CD4-positive, alpha-beta T cell (primary cell): Measurements from ENCODE around the gene TBX1. TPM values are rescaled to one million over a fixed set of nuclear protein-coding genes. Genes with fewer than 3 reads are reported as not detected.

Source experiments
- ATAC-seq: fragments of 200-7000 bp; cut with Tn5 transposase; one replicate; pipeline ENCODE4 v1.10.0; 2022; ENCODE audit warnings: mild to moderate bottlenecking; ENCODE audit not compliant: poor library complexity
- CTCF ChIA-PET: fragments of 350-600 bp; sonication (Branson Sonifier 250); formaldehyde crosslinking; loops from one replicate; lab custom pipeline; 2021; ENCODE audit warnings: antibody characterized with exemption, inconsistent platforms; lab: Charles Lee
- POLR2A ChIA-PET: fragments of 350-600 bp; sonication (Branson Sonifier 250); formaldehyde crosslinking; loops from one replicate; lab custom pipeline; 2021; ENCODE audit warnings: antibody characterized with exemption, inconsistent platforms; lab: Charles Lee
- DNase-seq, 14 experiments: peaks; one replicate each; pipeline ENCODE4 v3.0.0-alpha.2; 2013 to 2020; ENCODE audit warnings: mixed read lengths in 2 of 14
- H3K27ac ChIP-seq, 2 donors: one replicate each; pipeline versions ENCODE4 v1.5.1 to v1.7.0; 2013; ENCODE audit warnings: low read length in 2 of 2, low read depth in 1 of 2, mild to moderate bottlenecking in 1 of 2
- H3K27me3 ChIP-seq, 2 experiments: 1 replicate in 1 of 2; 2 replicates in 1 of 2; pipeline versions ENCODE4 v1.6.1 to v1.7.0; 2013; ENCODE audit warnings: low read length in 2 of 2, control low read depth in 1 of 2, mild to moderate bottlenecking in 1 of 2, moderate library complexity in 1 of 2; ENCODE audit not compliant: insufficient read depth in 2 of 2, control insufficient read depth in 1 of 2
- H3K36me3 ChIP-seq: one replicate; pipeline ENCODE4 v1.6.1; 2013; ENCODE audit warnings: low read length, control low read depth; ENCODE audit not compliant: insufficient read depth
- H3K4me1 ChIP-seq: one replicate; pipeline ENCODE4 v1.6.1; 2013; ENCODE audit warnings: low read length, control low read depth; ENCODE audit not compliant: insufficient read depth
- H3K4me3 ChIP-seq: one replicate; pipeline ENCODE4 v1.5.1; 2013; ENCODE audit warnings: mild to moderate bottlenecking, low read length, moderate library complexity
- H3K9me3 ChIP-seq, 2 experiments: 1 replicate in 1 of 2; 2 replicates in 1 of 2; pipeline versions ENCODE4 v1.6.1 to v1.7.0; 2013; ENCODE audit warnings: low read length in 2 of 2, mild to moderate bottlenecking in 2 of 2, control low read depth in 1 of 2, moderate library complexity in 1 of 2; ENCODE audit not compliant: control insufficient read depth in 1 of 2, insufficient read depth in 1 of 2
- H3K27ac Mint-ChIP-seq: one replicate; pipeline ENCODE4 v1.8.0; 2020; ENCODE audit warnings: mixed read lengths
- H3K27me3 Mint-ChIP-seq: one replicate; pipeline ENCODE4 v1.8.0; 2021; ENCODE audit warnings: mixed read lengths
- H3K36me3 Mint-ChIP-seq: one replicate; pipeline ENCODE4 v1.8.0; 2021; ENCODE audit warnings: low read depth, mixed read lengths
- H3K4me1 Mint-ChIP-seq: one replicate; pipeline ENCODE4 v1.8.0; 2021; ENCODE audit warnings: low read depth, mixed read lengths
- H3K4me3 Mint-ChIP-seq: one replicate; pipeline ENCODE4 v1.8.0; 2020; ENCODE audit warnings: mild to moderate bottlenecking, mixed read lengths
- H3K9me3 Mint-ChIP-seq: one replicate; pipeline ENCODE4 v1.8.0; 2020; ENCODE audit warnings: mixed read lengths
- CTCF ChIP-seq: fragments of 200-600 bp; IDR thresholded peaks from one replicate; pipeline ENCODE4 v1.8.0; 2022; ENCODE audit warnings: antibody characterized with exemption, mild to moderate bottlenecking
- intact Hi-C, 2 experiments: fragments of 100-400 bp; cut with DNase I in 1 of 2; cut with micrococcal nuclease in 1 of 2; formaldehyde crosslinking; loops; one replicate each; pipeline versions ENCODE4 v1.15.1 to v1.9.0; 2023 to 2025; cut with DNase I, micrococcal nuclease
- total RNA-seq, 174 experiments: library from RNA in 2 of 174; stranded (reverse) in 2 of 174; gene quantifications; one replicate each; pipeline ENCODE4 v1.2.3 and lab custom pipeline; 2021 to 2026

The TBX1 gene
- total RNA-seq, 2 experiments from 2014 or later = not detected

DNA sequence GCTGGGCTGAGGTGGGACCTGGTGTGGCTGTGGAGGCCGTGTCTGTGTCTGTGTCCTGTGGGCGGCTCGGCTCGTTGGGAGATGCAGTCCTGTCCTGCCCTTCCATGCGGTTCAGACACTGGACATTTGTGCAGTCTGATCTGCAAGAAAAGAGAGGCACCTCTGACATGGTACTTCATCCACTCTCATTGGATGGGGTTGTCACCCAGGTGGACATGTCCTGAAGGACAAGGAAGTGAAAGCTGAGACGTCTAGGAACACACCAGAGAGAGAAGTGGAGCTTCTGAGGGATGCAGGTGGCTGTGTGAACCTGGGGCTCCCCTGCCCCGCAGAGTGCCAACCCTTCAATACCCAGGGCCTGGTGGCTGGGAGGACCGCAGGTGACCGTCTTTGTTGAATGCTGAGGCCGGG is 18.4 kb downstream of the TBX1 start:
- no peaks in the 10 kb centered on the region for H3K36me3 Mint-ChIP-seq
- H3K27ac Mint-ChIP-seq = no peak overlapping the region
- TF ChIP-seq CTCF = no peak
- ChIA-PET POLR2A (no interaction called here), CTCF (no interaction called here)
- peaks cover 5% of the 10 kb centered on the region for H3K4me1 ChIP-seq
- H3K27me3 Mint-ChIP-seq = peaks cover 32% of the 10 kb centered on the region
- intact Hi-C loops = no loop called here
- H3K4me1 Mint-ChIP-seq = peaks cover 16% of the 10 kb centered on the region
- H3K9me3 Mint-ChIP-seq = no peaks in the 10 kb centered on the region
- no peak overlapping the region for H3K4me3 ChIP-seq
- no peak overlapping the region for H3K4me3 Mint-ChIP-seq
- no peak for DNase-seq
- peaks cover 3 to 6% of the 10 kb centered on the region in 2 experiments for H3K27me3 ChIP-seq
- H3K27ac ChIP-seq = no peak overlapping the region
- H3K36me3 ChIP-seq = no peaks in the 10 kb centered on the region
- ATAC-seq = no peak
- H3K9me3 ChIP-seq = no peaks in the 10 kb centered on the region

GRCh38 chr22:19779685-19780268 is 19.2 kb downstream of the TBX1 start:
- no peak for TF ChIP-seq CTCF
- POLR2A ChIA-PET = no interaction called here
- Mint-ChIP-seq H3K4me1 (peaks cover 16% of the 10 kb centered on the region), H3K27me3 (peaks cover 24% of the 10 kb centered on the region), H3K36me3 (no peaks in the 10 kb centered on the region), H3K9me3 (no peaks in the 10 kb centered on the region), H3K27ac (no peak overlapping the region), H3K4me3 (no peak overlapping the region)
- Histone ChIP-seq H3K36me3 (no peaks in the 10 kb centered on the region), H3K4me1 (peaks cover 5% of the 10 kb centered on the region), H3K27ac (no peak overlapping the region), H3K9me3 (no peaks in the 10 kb centered on the region), H3K4me3 (no peak overlapping the region), H3K27me3 (peaks cover 3 to 4% of the 10 kb centered on the region in 2 experiments)
- CTCF ChIA-PET = no interaction called here
- no peak for DNase-seq
- no peak for ATAC-seq
- intact Hi-C loops = no loop called here

DNA sequence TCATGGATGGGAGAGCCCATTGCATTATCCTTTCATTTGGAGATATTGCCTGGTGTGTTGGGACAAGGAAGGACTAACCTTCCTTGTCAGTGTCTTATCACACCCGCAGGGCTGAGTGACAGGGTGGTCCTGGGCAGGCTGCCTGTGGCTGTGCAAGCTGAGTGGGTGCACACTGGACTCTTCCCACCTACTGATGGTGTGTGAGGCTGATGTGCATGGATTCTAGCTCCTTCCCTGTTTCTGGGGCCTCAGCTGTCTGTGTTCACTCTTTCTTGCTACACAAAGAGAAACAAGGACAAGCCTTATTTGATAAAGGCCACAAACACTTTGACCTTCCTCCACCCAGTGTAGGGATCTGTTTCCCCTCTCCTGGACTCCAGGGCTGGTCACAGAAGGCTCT is 22.0 kb downstream of the TBX1 start:
- H3K4me1 ChIP-seq = no peaks in the 10 kb centered on the region
- intact Hi-C loops = no loop called here
- CTCF ChIA-PET = no interaction called here

More for the DNA sequence above, 22.0 kb downstream of the TBX1 start:
- Histone ChIP-seq H3K9me3 (no peaks in the 10 kb centered on the region), H3K4me3 (no peak overlapping the region), H3K27ac (no peak overlapping the region), H3K27me3 (no peaks in the 10 kb centered on the region), H3K36me3 (no peaks in the 10 kb centered on the region)
- peaks cover 18% of the 10 kb centered on the region for H3K27me3 Mint-ChIP-seq
- no peak for TF ChIP-seq CTCF
- H3K9me3 Mint-ChIP-seq = no peaks in the 10 kb centered on the region
- peaks cover 7% of the 10 kb centered on the region for H3K4me1 Mint-ChIP-seq
- no peak for DNase-seq
- POLR2A ChIA-PET = no interaction called here
- H3K4me3 Mint-ChIP-seq = no peak overlapping the region
- ATAC-seq = no peak
- H3K27ac Mint-ChIP-seq = no peak overlapping the region
- no peaks in the 10 kb centered on the region for H3K36me3 Mint-ChIP-seq
